PC-9 (cell line): ENCODE data around the gene TMEM132D.

Source experiments
- EZH2 ChIP-seq: fragments of 200-600 bp; sonication (generic); IDR thresholded peaks from 2 replicates; pipeline ENCODE4 v1.8.0; 2017; ENCODE audit warnings: antibody characterized with exemption, low read depth
- TF ChIP-seq, protein P1 (sequence below): fragments of 200-600 bp; sonication (generic); conservative IDR thresholded peaks from 2 replicates; pipeline ENCODE4 v1.6.1; 2017; ENCODE audit warnings: mixed run types, antibody characterized with exemption, mild to moderate bottlenecking, moderate library complexity

DNA sequence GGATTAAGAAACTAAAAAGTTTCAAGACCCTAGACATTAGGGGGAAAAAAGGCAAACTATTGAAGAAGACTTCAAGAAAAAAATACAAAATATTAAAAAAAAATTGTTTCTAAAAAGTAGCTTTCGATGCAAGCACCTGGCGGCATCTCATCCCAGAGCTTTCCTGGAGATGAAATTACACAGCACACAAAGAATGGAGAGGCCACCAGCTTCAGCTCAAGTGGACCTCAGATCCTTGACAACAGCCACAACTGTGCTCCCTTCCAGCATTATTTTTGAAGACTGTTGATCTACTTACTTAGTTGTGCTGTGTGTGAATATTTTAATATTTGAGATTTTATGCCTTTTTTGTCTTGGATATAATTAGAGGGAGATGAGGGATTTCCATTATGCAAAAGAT is 571.5 kb downstream of the TMEM132D start:
- TF ChIP-seq, protein P1, sequence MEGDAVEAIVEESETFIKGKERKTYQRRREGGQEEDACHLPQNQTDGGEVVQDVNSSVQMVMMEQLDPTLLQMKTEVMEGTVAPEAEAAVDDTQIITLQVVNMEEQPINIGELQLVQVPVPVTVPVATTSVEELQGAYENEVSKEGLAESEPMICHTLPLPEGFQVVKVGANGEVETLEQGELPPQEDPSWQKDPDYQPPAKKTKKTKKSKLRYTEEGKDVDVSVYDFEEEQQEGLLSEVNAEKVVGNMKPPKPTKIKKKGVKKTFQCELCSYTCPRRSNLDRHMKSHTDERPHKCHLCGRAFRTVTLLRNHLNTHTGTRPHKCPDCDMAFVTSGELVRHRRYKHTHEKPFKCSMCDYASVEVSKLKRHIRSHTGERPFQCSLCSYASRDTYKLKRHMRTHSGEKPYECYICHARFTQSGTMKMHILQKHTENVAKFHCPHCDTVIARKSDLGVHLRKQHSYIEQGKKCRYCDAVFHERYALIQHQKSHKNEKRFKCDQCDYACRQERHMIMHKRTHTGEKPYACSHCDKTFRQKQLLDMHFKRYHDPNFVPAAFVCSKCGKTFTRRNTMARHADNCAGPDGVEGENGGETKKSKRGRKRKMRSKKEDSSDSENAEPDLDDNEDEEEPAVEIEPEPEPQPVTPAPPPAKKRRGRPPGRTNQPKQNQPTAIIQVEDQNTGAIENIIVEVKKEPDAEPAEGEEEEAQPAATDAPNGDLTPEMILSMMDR = no peak
- TF ChIP-seq EZH2 = no peak
